GM10266 (cell line): ENCODE measurements around the gene SLC38A5.

Experiments used
- DNase-seq: peaks from one replicate; pipeline ENCODE4 v3.0.0; 2012; ENCODE audit errors: extremely low spot score
- CTCF ChIP-seq: IDR thresholded peaks from 2 replicates; pipeline ENCODE4 v1.5.1; 2012; ENCODE audit warnings: mild to moderate bottlenecking, low read depth; ENCODE audit not compliant: control insufficient read depth, insufficient read depth; ENCODE audit errors: missing control alignments

SLC38A5 gene

GRCh38 chrX:48513670-48514069, 43.6 kb upstream of the SLC38A5 start:
- no peak for DNase-seq
- TF ChIP-seq CTCF: no peak

GRCh38 chrX:48512371-48512935, 42.4 kb upstream of the SLC38A5 start:
- TF ChIP-seq CTCF: no peak
- DNase-seq: no peak

GRCh38 chrX:48511560-48511959, 41.5 kb upstream of the SLC38A5 start:
- DNase-seq: no peak
- peak; percentile 32 for TF ChIP-seq CTCF

DNA sequence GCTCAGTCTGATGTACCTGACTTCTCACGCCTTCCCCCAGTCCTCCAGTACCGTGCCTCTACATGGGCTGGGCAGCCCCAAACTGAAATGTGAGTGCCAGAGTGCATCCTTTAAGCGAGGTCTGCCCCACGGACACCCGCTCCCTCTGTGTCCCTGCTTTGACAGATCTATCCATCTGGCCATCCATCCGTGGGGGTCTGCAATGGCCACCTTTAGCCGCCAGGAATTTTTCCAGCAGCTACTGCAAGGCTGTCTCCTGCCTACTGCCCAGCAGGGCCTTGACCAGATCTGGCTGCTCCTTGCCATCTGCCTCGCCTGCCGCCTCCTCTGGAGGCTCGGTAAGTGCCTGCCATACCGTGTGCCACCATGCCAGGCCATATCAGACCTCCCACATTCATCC, 39.6 kb upstream of the SLC38A5 start:
- no peak for DNase-seq
- TF ChIP-seq CTCF: no peak

- TF ChIP-seq CTCF: no peak
- peak; percentile 6 for DNase-seq
Observed at GRCh38 chrX:48509245-48509590, 39.2 kb upstream of the SLC38A5 start.

DNA sequence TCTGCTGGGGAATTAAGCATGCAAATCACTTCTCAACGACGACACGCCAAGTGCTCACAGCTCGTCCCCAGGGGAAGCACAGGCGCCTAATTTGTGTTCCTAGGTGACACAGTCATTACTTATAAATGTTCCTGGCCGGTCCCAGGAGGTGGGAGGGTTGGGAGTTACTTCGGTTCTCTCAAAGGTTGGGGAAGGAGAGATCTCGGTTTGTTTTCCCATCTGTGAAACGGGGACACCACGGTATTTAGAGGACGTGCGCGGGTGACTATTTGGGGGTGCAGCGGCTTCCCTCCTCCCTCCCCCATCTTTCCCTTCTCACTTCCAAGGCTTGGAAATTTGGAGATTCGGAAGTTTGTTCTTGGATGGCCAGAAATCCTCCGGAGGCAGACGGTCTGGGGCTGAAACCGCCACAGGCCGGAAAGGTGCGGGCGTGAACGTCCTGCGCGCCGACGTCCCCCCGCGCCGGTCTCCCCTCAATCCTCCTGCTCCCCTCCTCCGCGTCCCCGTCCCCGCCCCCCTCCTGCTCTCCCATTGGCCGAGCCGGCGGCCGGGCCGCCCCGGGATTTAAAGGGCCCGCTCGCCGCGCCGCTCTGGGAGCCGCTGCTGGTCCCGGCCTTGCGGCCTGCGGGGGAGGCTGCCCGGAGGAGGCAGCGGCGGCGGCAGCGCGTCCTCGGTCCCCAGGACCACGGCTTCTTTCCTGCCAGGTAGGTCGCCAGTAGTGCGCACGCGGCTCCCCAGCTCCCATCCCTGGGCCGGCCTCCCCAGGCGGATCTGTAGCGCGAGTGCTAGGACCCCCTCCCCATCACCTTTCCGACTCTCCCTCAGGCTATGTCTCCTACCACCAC, 38.6 kb upstream of the SLC38A5 start, which contains the start of gene PORCN:
PORCN (plus strand) TSS at position 593 of the 845 bp plus-strand sequence. CDS start 829 bp downstream, outside the sequence.
- TF ChIP-seq CTCF: no peak
- DNase-seq: peak; percentile 89

GRCh38 chrX:48507246-48507645, 37.2 kb upstream of the SLC38A5 start:
- no peak for TF ChIP-seq CTCF

More at GRCh38 chrX:48507246-48507645, 37.2 kb upstream of the SLC38A5 start:
- no peak for DNase-seq
